Testis (tissue), 2 donors: ENCODE data around the gene CYFIP2.

Experiments used
- CTCF ChIP-seq, 3 experiments: fragments of 450-650 bp in 2 of 3; fragments of 200-600 bp in 1 of 3; sonication (generic) in 1 of 3; IDR thresholded peaks; one replicate each; pipeline ENCODE4 v1.5.1; 2016 to 2019; ENCODE audit warnings: antibody characterized with exemption in 3 of 3, mild to moderate bottlenecking in 2 of 3, moderate library complexity in 1 of 3
- POLR2A ChIP-seq: fragments of 450-650 bp; IDR thresholded peaks from one replicate; pipeline ENCODE4 v1.6.1; 2017; ENCODE audit warnings: antibody characterized with exemption, mild to moderate bottlenecking, moderate library complexity

- TF ChIP-seq CTCF (IDR thresholded peaks at IDR 0.05) (no peak), POLR2A (no peak)
Measured at GRCh38 chr5:157371655-157372471, 105.9 kb downstream of the CYFIP2 start.
